ENCODE measurements around the gene LETM1. TPM values are rescaled to one million over a fixed set of nuclear protein-coding genes. Genes with fewer than 3 reads are reported as not detected.

The LETM1 gene
- 58.3 and 62.5 TPM in 2 replicates for total RNA-seq
- polyA plus RNA-seq: 25.6 and 27.5 TPM in 2 replicates
- 18.1 and 21.1 TPM in 2 replicates for polyA plus RNA-seq (2011; cell fraction: cytosol; rRNA removed)
- 81.3 and 85.4 TPM in 2 replicates for polyA plus RNA-seq (2011; cell fraction: nucleus; rRNA removed)
- 32.8 and 33.2 TPM in 2 replicates for polyA plus RNA-seq (2012)
- polyA minus RNA-seq: 47.0 and 52.9 TPM in 2 replicates
- polyA minus RNA-seq (2011; cell fraction: cytosol; rRNA and poly(A)+ RNA removed): 34.6 TPM
- polyA minus RNA-seq (2011; cell fraction: nucleus; rRNA and poly(A)+ RNA removed): 34.4 and 38.8 TPM in 2 replicates
- percentile 61 among the genes with signal in this experiment for Bru-seq, nascent RNA
- BruChase-seq, experiment 1, labeled RNA remaining after a 6-hour chase: percentile 85 among the genes with signal in this experiment
- BruChase-seq, experiment 2, labeled RNA remaining after a 2-hour chase: percentile 71 among the genes with signal in this experiment
- long read RNA-seq, full-length matches to known transcripts: 69 of 115 reads
- long read RNA-seq, partial matches to known transcripts: 6 of 115 reads
- long read RNA-seq, other reads (novel, unspliced or antisense): 40 of 115 reads

- H3K27me3 ChIP-seq (ENCODE audit: control insufficient read depth in 2 of 2, insufficient read depth in 2 of 2, low read length in 2 of 2): no peaks in the 10 kb centered on the region
- peak within 1 kb of the TSS; percentile 86 for H3K4me2 ChIP-seq (ENCODE audit: insufficient read depth, low read length)
- intact Hi-C loops (cut with micrococcal nuclease) (loop anchor here (1.0 to 2.0 kb wide), 3 partner anchors 14 to 54 kb away; no protein-coding TSS in a partner anchor), dilution Hi-C loops (cut with MboI; ENCODE audit: extremely low pct_ligation_motif_present, low sequenced_read_pairs) (no loop called here)
- H3K4me3 ChIP-seq (replicated peaks in 1 of 3; ENCODE audit: insufficient read depth in 1 of 3, low read depth in 1 of 3, low read length in 3 of 3): peak within 1 kb of the TSS; percentile 44 to 88 (median 83)
- H3K36me3 ChIP-seq (ENCODE audit: control insufficient read depth in 2 of 2, extremely low read depth in 1 of 2, insufficient read depth in 2 of 2, low read length in 2 of 2): no peaks in the 10 kb centered on the region
- H3K9ac ChIP-seq (replicated peaks; ENCODE audit: extremely low read depth, insufficient read depth, low read length): peak within 1 kb of the TSS; percentile 69
- DNase-seq (ENCODE audit: low read depth, low spot score): peak; percentile 90
- peak; percentile 76 for FAIRE-seq
- H2AFZ ChIP-seq (ENCODE audit: low read depth, low read length): peak within 1 kb of the TSS; percentile 70
- no peaks in the 10 kb centered on the region for H4K20me1 ChIP-seq (replicated peaks; ENCODE audit: control insufficient read depth, extremely low read depth, insufficient read depth, low read length)
- ChIA-PET POLR2A (no interaction called here), CTCF (interaction anchor here (0.5 to 4.8 kb wide), 7 partner anchors 12 to 55 kb away, joined by 3 to 25 read pairs (median 3); partner anchors contain the start of gene NSD2)
- H3K27ac ChIP-seq (ENCODE audit: insufficient read depth, low read depth, low read length): peak within 1 kb of the TSS; percentile 28
- H3K4me1 ChIP-seq (ENCODE audit: control insufficient read depth, extremely low read depth, insufficient read depth, low read length): peaks cover 17% of the 10 kb centered on the region
- no peaks in the 10 kb centered on the region for H3K9me3 ChIP-seq (replicated peaks; ENCODE audit: control insufficient read depth, insufficient read depth, low read length)
- H3K79me2 ChIP-seq (ENCODE audit: control insufficient read depth, insufficient read depth, low read length): peaks cover 52% of the 10 kb centered on the region
- BruUV-seq (replicated peaks): TSS peak; percentile 38
- TF ChIP-seq POLR2AphosphoS5 (IDR thresholded peaks at IDR 0.05; ENCODE audit: insufficient read depth, low read depth, low read length) (peak; percentile 86), MYC (IDR thresholded peaks at IDR 0.05; ENCODE audit: low read depth, low read length) (peak; percentile 46), POLR2A (IDR thresholded peaks at IDR 0.05; ENCODE audit: low read depth, low read length) (peak; percentile 66), EZH2 (IDR thresholded peaks at IDR 0.05; ENCODE audit: borderline replicate concordance, low read depth, low read length, severe bottlenecking) (no peak), CTCF (IDR thresholded peaks at IDR 0.05; ENCODE audit: extremely low read depth in 1 of 2, insufficient read depth in 1 of 2, low read depth in 1 of 2, low read length in 2 of 2) (peak; percentile 8 to 20)
- no peaks in the 10 kb centered on the region for H3K9me1 ChIP-seq (replicated peaks; ENCODE audit: control insufficient read depth, extremely low read depth, insufficient read depth, low read length)
These were observed at the start of gene LETM1 for GRCh38 chr4:1856071-1856942. Gene LETM1 (minus strand): TSS chr4:1856156. CDS start chr4:1855950, 206 bp downstream.

All from endothelial cell of umbilical vein (primary cell).